ENCODE data around the gene TRPV5. TPM values are rescaled to one million over a fixed set of nuclear protein-coding genes. Genes with fewer than 3 reads are reported as not detected.

The TRPV5 gene
- total and polyA plus RNA-seq, 2 of the 4 experiments (the other 2 are of a cell fraction): not detected

GRCh38 chr7:142899661-142900060, 33.9 kb downstream of the TRPV5 start:
- H3K4ac ChIP-seq (ENCODE audit: low read depth, low read length): no peak overlapping the region
- TF ChIP-seq CTCF (conservative IDR thresholded peaks at IDR 0.05; ENCODE audit: low read depth, low read length): no peak
- TF ChIP-seq POLR2A (IDR thresholded peaks at IDR 0.05; ENCODE audit: low read depth, low read length): no peak
- no peak for TF ChIP-seq RFX5 (IDR thresholded peaks at IDR 0.05; ENCODE audit: low read depth, low read length)
- TF ChIP-seq CHD1 (IDR thresholded peaks at IDR 0.05; ENCODE audit: low read depth, low read length): no peak
- TF ChIP-seq SMC3 (IDR thresholded peaks at IDR 0.05; ENCODE audit: low read depth, low read length): no peak
- TF ChIP-seq FOS (IDR thresholded peaks at IDR 0.05; ENCODE audit: low read depth, low read length): no peak
- H2AK5ac ChIP-seq (ENCODE audit: low read depth, low read length): no peak overlapping the region
- no peaks in the 10 kb centered on the region for H3K27me3 ChIP-seq (ENCODE audit: control insufficient read depth, insufficient read depth, low read length)
- no peaks in the 10 kb centered on the region for H4K20me1 ChIP-seq (ENCODE audit: insufficient read depth, low read length)
- no CpG with 5 or more reads among the region's 3 CpGs for WGBS, 2 experiments (ENCODE audit: extremely low coverage in 2 of 2, insufficient read length in 1 of 2)
- H2BK20ac ChIP-seq (ENCODE audit: low read depth, low read length): no peak overlapping the region
- no peak overlapping the region for H2AFZ ChIP-seq (replicated peaks; ENCODE audit: low read length, poor library complexity)
- H3K14ac ChIP-seq (replicated peaks; ENCODE audit: low read depth, low read length): no peak overlapping the region
- H3K4me3 ChIP-seq (ENCODE audit: insufficient read depth, low read depth, low read length): no peak overlapping the region
- intact Hi-C loops (cut with micrococcal nuclease): no loop called here
- dilution Hi-C loops (cut with HindIII; ENCODE audit: low sequenced_read_pairs, unreplicated experiment): no loop called here
- no peaks in the 10 kb centered on the region for H3K9me1 ChIP-seq (ENCODE audit: insufficient read depth, low read length)
- no TSS peak for BruUV-seq (replicated peaks)
- H3K79me1 ChIP-seq (ENCODE audit: low read depth in 1 of 2, low read length in 2 of 2): no peaks in the 10 kb centered on the region
- ChIA-PET CTCF (no interaction called here), POLR2A (ENCODE audit: unreplicated experiment) (no interaction called here)
- no peak overlapping the region for H3K27ac ChIP-seq (ENCODE audit: insufficient read depth, low read length)
- H3K56ac ChIP-seq (ENCODE audit: extremely low read depth, insufficient read depth, low read length): no peak overlapping the region
- DNase-seq (no peak), ATAC-seq (ENCODE audit: low read depth) (no peak)
- no peak overlapping the region for H2BK120ac ChIP-seq (ENCODE audit: low read depth, low read length)
- H4K5ac ChIP-seq (ENCODE audit: low read depth, low read length): no peak overlapping the region
- in situ Hi-C loops (cut with MboI; ENCODE audit: low sequenced_read_pairs): no loop called here
- H2BK15ac ChIP-seq (ENCODE audit: low read depth, low read length): no peak overlapping the region
- no peak overlapping the region for H4K8ac ChIP-seq (ENCODE audit: low read depth in 2 of 2, low read length in 2 of 2)
- no peaks in the 10 kb centered on the region for H3K36me3 ChIP-seq (ENCODE audit: control insufficient read depth, insufficient read depth, low read length)
- no peak overlapping the region for H4K91ac ChIP-seq (ENCODE audit: insufficient read depth, low read depth, low read length)
- no peak overlapping the region for H3K18ac ChIP-seq (ENCODE audit: low read depth, low read length)
- H3K23ac ChIP-seq (ENCODE audit: low read depth, low read length): no peak overlapping the region
- no peak overlapping the region for H3K9ac ChIP-seq (ENCODE audit: low read depth, low read length)
- H2AK9ac ChIP-seq (replicated peaks; ENCODE audit: low read depth, low read length, poor library complexity): no peak overlapping the region
- no peak overlapping the region for H2BK5ac ChIP-seq (ENCODE audit: low read depth, low read length, poor library complexity, severe bottlenecking)
- no peak overlapping the region for H3K4me2 ChIP-seq (ENCODE audit: low read depth, low read length)
- H3K9me3 ChIP-seq (ENCODE audit: control insufficient read depth, insufficient read depth, low read length): no peaks in the 10 kb centered on the region
- no peaks in the 10 kb centered on the region for H3K4me1 ChIP-seq (ENCODE audit: control insufficient read depth, insufficient read depth, low read length)
